Muscle layer of duodenum (tissue), 2 donors: Measurements from ENCODE around the gene PAN2.

ENCODE experiments used
- H3K27ac ChIP-seq: one replicate; pipeline ENCODE4 v1.7.0; 2013; ENCODE audit warnings: mild to moderate bottlenecking, low read length
- H3K27me3 ChIP-seq: one replicate; pipeline ENCODE4 v1.7.0; 2013; ENCODE audit warnings: low read depth, mild to moderate bottlenecking, control low read depth, low read length
- H3K36me3 ChIP-seq, 2 donors: one replicate each; pipeline ENCODE4 v1.7.0; 2013; ENCODE audit warnings: low read length in 2 of 2, control low read depth in 1 of 2, mild to moderate bottlenecking in 1 of 2; ENCODE audit not compliant: insufficient read depth in 2 of 2, control insufficient read depth in 1 of 2
- H3K4me1 ChIP-seq, 2 donors: one replicate each; pipeline ENCODE4 v1.7.0; 2013; ENCODE audit warnings: low read length in 2 of 2, mild to moderate bottlenecking in 2 of 2, control low read depth in 1 of 2, moderate library complexity in 1 of 2; ENCODE audit not compliant: insufficient read depth in 2 of 2, control insufficient read depth in 1 of 2
- H3K4me3 ChIP-seq, 2 donors: one replicate each; pipeline ENCODE4 v1.7.0; 2013; ENCODE audit warnings: low read length in 2 of 2, low read depth in 1 of 2, mild to moderate bottlenecking in 1 of 2
- H3K9me3 ChIP-seq, 2 donors: one replicate each; pipeline ENCODE4 v1.7.0; 2013; ENCODE audit warnings: low read length in 2 of 2, control low read depth in 1 of 2, mild to moderate bottlenecking in 1 of 2; ENCODE audit not compliant: control insufficient read depth in 1 of 2
- donor health status: healthy.

PAN2 gene

GRCh38 chr12:56333679-56334489 is at the start of gene PAN2:
Gene PAN2 (minus strand): TSS chr12:56334000. CDS start chr12:56333094, 906 bp downstream.
- no peaks in the 10 kb centered on the region for H3K27me3 ChIP-seq
- no peaks in the 10 kb centered on the region for H3K36me3 ChIP-seq
- peak within 1 kb of the TSS; percentile 100 for H3K27ac ChIP-seq
- peak within 1 kb of the TSS; percentile 62 to 94 for H3K4me3 ChIP-seq
- peaks cover 0 to 12% of the 10 kb centered on the region in 2 donors for H3K4me1 ChIP-seq
- H3K9me3 ChIP-seq, result no peaks in the 10 kb centered on the region

GRCh38 chr12:56382611-56383010 is 48.8 kb upstream of the PAN2 start:
- Histone ChIP-seq H3K4me3 (no peak overlapping the region), H3K36me3 (no peaks in the 10 kb centered on the region), H3K9me3 (no peaks in the 10 kb centered on the region), H3K27ac (no peak overlapping the region), H3K4me1 (no peaks in the 10 kb centered on the region), H3K27me3 (no peaks in the 10 kb centered on the region)

- no peak overlapping the region for H3K27ac ChIP-seq
- no peaks in the 10 kb centered on the region for H3K36me3 ChIP-seq
- H3K4me1 ChIP-seq, result no peaks in the 10 kb centered on the region
- H3K27me3 ChIP-seq, result no peaks in the 10 kb centered on the region
- H3K9me3 ChIP-seq, result no peaks in the 10 kb centered on the region
- H3K4me3 ChIP-seq, result no peak overlapping the region
Observed at GRCh38 chr12:56377989-56378316, 44.2 kb upstream of the PAN2 start.

- no peaks in the 10 kb centered on the region for H3K27me3 ChIP-seq
Observed at GRCh38 chr12:56377310-56377988, 43.6 kb upstream of the PAN2 start.

DNA sequence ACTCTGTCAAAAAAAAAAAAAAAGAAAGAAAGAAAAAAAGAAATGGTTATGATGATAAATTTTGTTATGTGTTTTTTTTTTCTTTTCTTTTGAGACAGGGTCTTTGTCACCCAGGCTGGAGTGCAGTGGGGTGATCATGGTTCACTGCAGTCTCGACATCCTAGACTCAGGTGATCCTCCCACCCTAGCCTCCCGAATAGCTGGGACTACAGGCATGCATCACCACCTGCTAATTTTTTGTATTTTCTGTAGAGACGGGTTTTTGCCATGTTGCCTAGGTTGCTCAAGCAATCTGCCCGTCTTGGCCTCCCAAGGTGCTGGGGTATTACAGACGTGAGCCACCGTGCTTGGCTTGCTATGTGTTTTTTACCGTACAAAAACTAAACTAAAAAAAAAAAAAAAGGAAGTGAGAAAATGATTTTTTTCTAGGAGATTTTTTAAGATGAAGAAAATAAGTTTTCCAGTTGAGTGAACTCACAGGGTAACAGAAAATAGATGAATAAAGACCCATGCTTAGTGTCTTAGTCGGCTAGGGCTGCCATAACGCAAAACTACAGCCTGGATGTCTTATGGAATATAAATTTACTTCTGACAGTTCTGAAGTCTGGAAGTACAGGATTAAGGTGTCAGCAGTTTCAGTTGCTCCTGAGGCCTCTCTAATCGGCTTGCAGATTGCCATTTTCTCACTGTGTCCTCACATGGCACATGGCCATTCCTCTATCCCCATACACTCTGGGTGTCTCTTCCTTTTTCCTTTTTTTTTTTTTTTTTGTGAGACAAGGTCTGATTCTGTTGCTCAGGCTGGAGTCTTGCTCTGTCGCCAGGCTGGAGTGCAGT is 42.0 kb upstream of the PAN2 start:
- Histone ChIP-seq H3K27ac (no peak overlapping the region), H3K4me3 (no peak overlapping the region), H3K27me3 (no peaks in the 10 kb centered on the region), H3K36me3 (no peaks in the 10 kb centered on the region), H3K9me3 (no peaks in the 10 kb centered on the region), H3K4me1 (no peaks in the 10 kb centered on the region)

More at GRCh38 chr12:56377310-56377988, 43.6 kb upstream of the PAN2 start:
- no peak overlapping the region for H3K27ac ChIP-seq
- H3K4me3 ChIP-seq, result no peak overlapping the region
- no peaks in the 10 kb centered on the region for H3K4me1 ChIP-seq
- no peaks in the 10 kb centered on the region for H3K9me3 ChIP-seq
- H3K36me3 ChIP-seq, result no peaks in the 10 kb centered on the region

- Histone ChIP-seq H3K4me1 (no peaks in the 10 kb centered on the region), H3K4me3 (no peak overlapping the region), H3K27ac (no peak overlapping the region), H3K27me3 (no peaks in the 10 kb centered on the region), H3K9me3 (no peaks in the 10 kb centered on the region), H3K36me3 (no peaks in the 10 kb centered on the region)
Observed at GRCh38 chr12:56374726-56375597, 41.2 kb upstream of the PAN2 start.

GRCh38 chr12:56373515-56373914 is 39.7 kb upstream of the PAN2 start:
- no peak overlapping the region for H3K27ac ChIP-seq
- H3K36me3 ChIP-seq, result no peaks in the 10 kb centered on the region

GRCh38 chr12:56366948-56367347 is 33.1 kb upstream of the PAN2 start:
- H3K36me3 ChIP-seq, result no peaks in the 10 kb centered on the region
- no peaks in the 10 kb centered on the region for H3K4me1 ChIP-seq
- no peaks in the 10 kb centered on the region for H3K9me3 ChIP-seq
- no peaks in the 10 kb centered on the region for H3K27me3 ChIP-seq
- no peak overlapping the region for H3K27ac ChIP-seq
- no peak overlapping the region for H3K4me3 ChIP-seq

More at GRCh38 chr12:56373515-56373914, 39.7 kb upstream of the PAN2 start:
- Histone ChIP-seq H3K9me3 (no peaks in the 10 kb centered on the region), H3K4me3 (no peak overlapping the region), H3K27me3 (no peaks in the 10 kb centered on the region), H3K4me1 (no peaks in the 10 kb centered on the region)

- peaks cover 0 to 12% of the 10 kb centered on the region in 2 donors for H3K4me1 ChIP-seq
- H3K4me3 ChIP-seq, result no peak within 1 kb of the TSS
- H3K27me3 ChIP-seq, result no peaks in the 10 kb centered on the region
- no peak within 1 kb of the TSS for H3K27ac ChIP-seq
- no peaks in the 10 kb centered on the region for H3K9me3 ChIP-seq
- peaks cover 0 to 4% of the 10 kb centered on the region in 2 donors for H3K36me3 ChIP-seq
Observed at GRCh38 chr12:56362130-56363059, 28.6 kb upstream of the PAN2 start, which contains the start of gene APOF. Gene APOF (minus strand): TSS chr12:56362857. CDS start chr12:56362745, 112 bp downstream.
